NCI-H2081 (cell line): Measurements from ENCODE around the gene SPG7.
"Not testable (repeated sequence)": the region's sequence is repeated elsewhere in the genome, so short reads cannot be mapped to it uniquely, and the experiment has no call there.

Experiments used
- DNase-seq, 2 experiments: peaks; one replicate each; lab custom pipeline; 2025; lab: John Stamatoyannopoulos, UW

Gene SPG7

DNA sequence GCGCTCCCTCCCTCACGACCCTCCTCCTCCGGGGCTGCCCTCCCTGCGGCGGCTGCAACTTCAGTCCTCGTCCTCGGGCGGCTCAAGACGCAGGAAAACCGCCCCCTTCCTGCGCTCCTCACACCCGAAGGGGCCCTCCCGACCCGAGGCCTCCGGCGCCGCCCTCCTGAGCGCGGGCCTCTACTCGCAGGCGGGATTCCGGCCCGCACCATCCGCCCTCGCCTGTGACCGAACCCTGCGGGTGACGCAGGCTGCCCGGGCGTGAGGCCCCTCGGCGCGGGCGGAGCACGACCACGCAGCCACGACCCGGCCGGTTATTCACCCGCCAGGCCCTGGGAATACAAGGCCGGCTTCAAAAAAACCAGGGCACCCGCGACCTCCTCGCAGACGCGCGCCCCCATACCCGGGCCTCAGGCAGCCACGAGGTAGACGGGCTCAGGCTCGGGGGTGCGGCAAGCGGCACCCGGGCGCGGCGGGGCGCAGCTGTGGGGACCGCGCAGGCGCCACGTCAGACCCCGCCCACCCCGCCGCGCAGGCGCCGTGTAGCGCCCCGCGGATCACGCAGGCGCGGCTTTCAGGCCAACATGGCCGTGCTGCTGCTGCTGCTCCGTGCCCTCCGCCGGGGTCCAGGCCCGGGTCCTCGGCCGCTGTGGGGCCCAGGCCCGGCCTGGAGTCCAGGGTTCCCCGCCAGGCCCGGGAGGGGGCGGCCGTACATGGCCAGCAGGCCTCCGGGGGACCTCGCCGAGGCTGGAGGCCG is at the start of gene SPG7:
Gene SPG7 (plus strand): TSS at position 570 of the 757 bp plus-strand sequence. CDS start 15 bp downstream, at position 585.
- peak; percentile 70 to 79 for DNase-seq

DNA sequence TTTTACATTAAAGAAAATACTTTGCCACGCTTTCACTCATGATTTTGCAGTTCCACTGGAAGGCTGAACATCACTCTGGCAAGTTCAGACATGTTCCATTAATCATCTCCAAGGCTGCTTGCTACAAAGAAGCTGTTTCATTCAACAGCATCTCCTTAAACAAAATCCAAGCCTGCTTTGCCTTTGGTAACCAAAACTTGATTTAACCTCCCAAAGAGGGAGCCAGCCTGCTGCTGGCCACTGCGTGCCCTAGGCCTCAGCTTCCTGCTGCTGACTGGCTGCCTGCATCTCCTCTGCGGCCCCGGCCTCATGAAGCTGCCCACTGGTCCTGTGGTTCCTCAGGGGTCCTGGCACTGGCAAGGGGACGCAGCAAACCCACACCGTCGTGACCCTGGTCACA is 49.7 kb upstream of the SPG7 start:
- DNase-seq = no peak

DNA sequence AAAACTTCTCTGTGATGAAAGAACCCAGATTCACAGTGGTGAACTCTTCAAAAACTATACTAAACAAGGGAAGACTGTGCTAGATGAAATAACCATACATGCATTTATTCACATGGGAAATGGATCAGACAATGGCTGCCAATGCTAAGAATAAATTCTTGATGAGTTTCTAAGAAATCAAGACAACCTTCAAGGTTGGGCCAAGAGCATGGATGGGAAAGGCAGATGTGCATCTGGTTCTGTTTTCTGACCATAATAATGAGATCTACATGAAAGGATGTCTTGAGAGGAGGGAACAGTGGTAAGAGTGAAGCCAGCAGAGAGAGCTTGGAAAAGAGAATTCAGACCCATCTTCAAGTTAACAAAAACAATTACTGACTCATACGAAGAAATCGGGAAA is 49.2 kb upstream of the SPG7 start:
- DNase-seq = no peak

DNA sequence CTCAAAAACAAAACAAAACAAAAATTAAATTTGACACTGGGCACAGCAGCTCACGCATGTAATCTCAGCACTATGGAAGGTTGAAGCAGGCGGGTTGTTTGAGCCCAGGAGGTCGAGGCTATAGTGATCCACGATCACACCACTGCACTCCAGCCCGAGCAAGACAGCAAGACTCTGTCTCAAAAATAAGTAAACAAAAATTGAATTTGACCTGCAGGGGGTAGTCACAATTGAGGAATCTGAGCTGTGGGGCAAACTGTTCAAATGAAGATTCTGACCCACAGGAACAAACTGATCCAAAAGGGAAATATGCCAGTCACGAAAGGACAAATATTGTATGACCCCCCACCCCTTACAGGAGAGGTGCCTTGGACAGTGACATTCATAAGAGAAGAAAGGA is 47.6 kb upstream of the SPG7 start:
- no peak for DNase-seq

DNA sequence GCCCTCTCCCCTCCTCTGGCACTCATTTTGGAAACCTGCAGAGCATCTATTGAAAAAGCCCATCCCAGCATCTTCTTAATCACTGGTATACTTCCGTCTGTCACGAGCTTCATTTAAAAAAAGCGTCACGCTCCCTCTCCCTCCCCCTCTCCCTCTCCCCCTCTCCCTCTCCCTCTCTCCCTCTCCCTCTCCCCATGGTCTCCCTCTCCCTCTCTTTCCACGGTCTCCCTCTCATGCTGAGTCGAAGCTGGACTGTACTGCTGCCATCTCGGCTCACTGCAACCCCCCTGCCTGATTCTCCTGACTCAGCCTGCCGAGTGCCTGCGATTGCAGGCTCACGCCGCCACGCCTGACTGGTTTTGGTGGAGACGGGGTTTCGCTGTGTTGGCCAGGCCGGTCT is 46.3 kb upstream of the SPG7 start:
- DNase-seq = not testable (repeated sequence)

DNA sequence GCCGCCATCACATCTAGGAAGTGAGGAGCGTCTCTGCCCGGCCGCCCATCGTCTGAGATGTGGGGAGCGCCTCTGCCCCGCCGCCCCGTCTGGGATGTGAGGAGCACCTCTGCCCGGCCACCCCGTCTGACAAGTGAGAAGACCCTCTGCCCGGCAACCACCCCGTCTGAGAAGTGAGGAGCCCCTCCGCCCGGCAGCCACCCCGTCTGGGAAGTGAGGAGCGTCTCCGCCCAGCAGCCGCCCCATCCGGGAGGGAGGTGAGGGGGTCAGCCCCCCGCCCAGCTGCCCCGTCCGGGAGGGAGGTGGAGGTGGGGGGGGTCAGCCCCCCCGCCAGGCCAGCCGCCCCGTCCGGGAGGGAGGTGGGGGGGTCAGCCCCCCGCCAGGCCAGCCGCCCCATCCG is 45.6 kb upstream of the SPG7 start:
- DNase-seq = not testable (repeated sequence)

DNA sequence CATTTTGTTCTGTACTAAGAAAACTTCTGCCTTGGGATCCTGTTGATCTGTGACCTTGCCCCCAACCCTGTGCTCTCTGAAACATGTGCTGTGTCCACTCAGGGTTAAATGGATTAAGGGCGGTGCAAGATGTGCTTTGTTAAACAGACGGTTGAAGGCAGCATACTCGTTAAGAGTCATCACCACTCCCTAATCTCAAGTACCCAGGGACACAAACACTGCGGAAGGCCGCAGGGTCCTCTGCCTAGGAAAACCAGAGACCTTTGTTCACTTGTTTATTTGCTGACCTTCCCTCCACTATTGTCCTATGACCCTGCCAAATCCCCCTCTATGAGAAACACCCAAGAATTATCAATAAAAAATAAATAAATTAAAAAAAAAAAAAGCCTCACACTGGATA is 44.9 kb upstream of the SPG7 start:
- DNase-seq = not testable (repeated sequence)

DNA sequence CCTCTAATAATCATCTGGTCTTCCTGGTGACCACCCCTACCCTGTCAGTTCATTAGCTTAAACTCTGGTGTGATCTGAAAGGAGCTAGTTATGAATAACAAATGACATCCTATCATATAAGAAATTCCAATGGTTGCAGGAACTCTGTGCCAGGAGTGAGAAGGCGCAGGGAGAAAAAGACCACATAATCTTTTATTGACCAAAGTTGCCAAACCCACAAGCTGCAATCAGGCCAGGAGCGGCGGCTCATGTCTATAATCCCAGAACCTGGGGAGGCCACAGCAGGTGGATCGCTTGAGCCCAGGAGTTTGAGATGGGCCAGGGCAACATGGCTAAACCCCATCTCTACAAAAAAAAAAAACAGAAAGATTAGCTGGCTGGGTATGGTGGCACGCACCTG is 41.3 kb upstream of the SPG7 start:
- no peak for DNase-seq

DNA sequence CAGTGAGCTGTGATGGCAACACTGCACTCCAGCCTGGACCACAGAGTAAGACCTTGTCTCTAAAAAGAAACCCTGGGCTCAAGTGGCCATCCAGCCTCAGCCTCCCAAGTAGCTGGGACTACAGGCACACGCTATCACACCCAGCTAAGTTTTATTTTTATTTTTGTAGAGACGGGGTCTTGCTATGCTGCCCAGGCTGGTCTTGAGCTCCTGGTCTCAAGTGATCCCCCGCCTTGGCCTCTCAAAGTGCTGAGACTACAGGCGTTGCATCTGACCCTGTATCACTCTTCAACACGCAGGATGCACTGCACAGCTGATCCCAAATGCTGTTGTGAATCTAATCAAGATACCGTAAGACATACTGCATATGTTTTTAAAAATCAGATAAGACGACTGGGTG is 40.8 kb upstream of the SPG7 start:
- DNase-seq = no peak

DNA sequence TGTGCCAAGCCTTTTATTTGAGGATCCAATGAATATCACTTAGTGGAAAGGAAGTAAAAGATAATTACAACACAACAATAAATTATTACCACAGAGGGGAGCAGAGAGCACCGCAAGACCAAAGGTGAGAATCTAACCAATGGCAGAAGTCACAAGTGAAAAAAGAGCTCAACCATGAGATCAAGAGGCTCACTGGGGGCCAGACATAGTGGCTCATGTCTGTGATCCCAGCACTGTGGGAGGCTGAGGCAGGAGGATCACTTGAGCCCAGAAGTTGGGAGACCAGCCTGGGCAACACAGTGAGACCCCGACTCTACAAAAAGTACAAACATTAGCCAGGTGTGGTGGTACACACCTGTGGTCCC is 35.5 kb upstream of the SPG7 start:
- DNase-seq = no peak

DNA sequence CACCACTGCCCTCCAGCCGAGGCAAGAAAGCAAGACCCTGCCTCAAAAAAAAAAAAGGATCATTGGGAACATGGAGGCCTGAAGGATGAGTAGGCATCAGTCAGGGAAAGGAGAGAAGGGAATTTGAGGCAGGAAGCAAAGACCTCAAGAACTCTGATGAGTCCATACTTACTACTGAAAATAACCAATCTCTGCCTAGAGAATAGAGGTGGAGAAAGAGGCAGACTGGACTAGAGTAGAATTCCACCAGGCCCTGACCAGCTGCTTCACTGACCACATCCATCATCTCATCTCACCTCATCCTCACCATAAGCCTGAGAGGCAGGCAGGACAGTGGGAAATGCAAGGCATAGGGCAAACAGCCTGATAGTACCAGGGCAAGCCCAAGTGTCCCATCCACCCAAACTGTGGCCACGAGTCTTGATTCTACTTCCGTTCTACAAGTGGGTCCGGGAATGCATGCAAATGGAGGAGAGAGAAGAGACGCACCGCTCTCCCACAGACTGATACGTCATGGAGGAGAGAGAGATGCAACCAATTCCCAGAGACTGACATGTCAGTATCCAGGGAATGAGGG is 35.0 kb upstream of the SPG7 start:
- no peak for DNase-seq

DNA sequence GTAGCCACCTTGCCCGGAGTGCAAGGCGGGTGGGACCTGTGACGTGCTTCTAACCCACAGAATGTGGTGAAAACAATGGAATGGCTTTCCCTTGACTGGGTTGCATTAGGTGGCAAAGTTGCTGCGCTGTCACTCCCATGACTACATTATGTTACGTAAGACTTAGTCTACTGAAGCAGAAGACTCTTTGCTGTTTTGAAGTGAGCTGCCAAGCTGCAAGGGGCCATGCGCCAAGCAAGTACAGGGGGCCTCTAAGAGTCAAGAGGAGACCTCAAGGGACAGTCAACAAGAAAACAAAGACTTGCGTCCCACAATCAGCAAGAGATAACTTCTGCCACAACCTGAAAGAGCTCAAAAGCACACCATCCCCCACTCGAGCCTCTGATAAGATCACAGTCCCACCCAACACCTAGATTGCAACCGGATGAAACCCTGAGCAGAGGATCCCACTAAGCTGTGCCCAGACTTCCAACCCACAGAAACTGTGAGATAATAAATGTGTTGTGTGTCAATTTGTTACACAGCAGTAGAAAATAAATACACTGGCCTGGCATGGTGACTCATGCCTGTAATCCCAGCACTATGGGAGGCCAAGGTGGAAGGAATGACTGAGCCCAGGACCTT is 34.3 kb upstream of the SPG7 start:
- DNase-seq = no peak

DNA sequence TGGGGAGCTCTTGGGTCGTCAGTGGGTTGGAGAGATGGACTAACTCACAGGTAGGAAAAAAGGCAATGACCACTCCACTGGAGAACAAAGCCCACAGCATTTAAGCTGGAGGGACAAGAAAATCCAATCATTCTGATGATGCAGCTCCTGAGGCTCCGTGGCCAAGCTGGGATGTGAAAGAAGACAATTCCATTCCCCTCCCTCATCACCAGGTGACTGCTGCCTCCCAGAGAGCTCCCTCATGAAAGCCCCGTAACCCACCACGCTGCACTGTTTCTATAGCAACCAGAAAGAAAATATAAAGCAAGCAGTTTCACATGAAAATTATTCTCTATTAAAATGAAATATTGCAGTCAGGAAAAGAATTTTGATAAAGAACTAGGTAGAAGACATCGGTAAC is 33.1 kb upstream of the SPG7 start:
- no peak for DNase-seq

DNA sequence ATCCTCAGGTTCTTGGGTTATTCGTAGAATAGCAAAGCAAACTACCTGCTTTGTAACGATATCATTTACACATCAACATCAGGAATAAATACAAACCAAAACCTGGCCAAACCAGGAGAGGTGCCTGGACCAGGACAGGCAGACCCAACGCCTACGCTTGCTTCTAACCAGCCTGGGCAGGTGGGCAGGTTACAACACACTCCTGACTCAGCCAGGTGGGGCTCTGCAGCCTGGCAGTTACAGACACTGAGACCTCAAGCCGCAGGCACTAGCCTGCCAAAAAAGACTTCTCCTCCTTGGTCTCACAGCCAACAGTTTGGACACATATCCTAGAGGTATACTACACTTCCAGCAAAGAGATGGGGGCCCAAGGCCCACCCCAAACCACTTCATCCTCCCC is 31.8 kb upstream of the SPG7 start:
- no peak for DNase-seq

DNA sequence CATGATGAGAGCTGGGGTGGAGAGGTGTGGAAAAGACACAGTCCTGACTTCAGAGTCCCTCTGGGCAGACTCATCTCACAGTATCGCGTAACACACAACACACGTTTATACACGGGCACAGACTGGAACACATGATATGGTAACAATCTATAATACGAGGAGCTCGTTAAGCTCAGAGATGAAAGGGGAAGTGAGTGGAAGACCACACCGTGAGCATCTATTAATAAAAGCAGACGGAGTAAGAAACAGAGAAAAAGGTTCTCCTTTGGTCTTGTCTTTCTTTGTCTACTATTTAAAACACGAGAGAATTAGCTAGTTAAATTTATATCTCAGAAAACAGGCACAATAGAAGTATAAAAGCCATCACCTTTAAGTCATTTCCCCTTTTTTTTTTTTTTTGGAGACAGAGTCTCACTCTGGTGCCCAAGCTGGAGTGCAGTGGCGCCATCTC is 31.4 kb upstream of the SPG7 start:
- no peak for DNase-seq

DNA sequence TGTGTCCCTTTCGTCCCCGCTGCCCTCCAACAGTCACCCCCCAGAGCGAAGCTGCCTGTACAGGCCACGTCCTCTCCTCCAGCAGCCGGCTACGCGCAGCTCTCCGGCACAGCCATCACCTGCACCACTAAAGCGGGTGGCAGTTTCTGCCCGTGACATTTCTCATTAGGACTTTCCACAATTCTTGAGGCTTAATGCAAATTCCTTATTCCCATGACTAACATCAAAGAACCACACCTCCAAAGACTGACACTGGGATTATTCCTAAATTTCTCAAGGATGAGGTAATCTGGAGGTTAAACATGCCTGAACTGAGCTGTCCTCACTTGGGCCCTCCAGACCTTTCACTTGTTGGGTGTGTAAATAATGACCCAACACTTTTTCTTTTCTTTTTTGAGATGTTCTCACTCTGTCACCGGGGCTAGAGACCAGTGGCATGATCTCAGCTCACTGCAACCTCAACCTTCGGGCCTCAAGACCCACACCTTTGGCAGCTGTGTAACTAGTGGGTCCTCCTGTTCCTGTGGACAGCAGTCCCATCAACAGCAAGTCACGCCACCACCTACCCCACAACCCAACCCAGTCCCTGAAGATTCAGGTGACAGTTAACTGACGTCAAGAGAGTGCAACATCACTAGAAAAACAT is 29.5 kb upstream of the SPG7 start:
- no peak for DNase-seq

DNA sequence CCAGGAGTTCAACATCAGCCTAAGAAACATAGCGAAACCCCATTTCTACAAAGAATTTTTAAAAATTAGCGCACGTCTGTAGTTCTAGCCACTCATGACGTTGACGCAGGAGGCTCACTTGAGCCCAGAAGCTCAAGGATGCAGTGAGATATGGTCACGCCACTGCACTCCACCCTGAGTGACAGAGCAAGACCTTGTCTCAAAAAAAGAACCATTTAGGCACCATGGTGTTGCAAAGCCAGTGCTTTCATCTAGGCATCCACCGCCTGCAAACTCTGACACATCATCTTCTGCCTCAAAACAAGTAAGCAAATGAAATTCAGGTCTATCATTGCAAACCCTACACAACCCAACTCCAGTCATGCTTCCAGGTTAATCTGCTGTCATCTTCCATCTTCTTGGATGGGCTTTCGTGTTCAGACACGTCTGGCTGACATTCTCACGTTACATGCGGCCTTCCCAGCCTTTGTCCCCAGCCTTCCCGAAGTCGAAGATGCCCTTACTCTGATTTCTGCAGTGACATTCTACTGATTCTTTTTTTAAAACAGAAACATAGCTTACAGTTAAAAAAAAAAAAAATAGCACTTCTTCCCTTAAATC is 26.7 kb upstream of the SPG7 start:
- no peak for DNase-seq

DNA sequence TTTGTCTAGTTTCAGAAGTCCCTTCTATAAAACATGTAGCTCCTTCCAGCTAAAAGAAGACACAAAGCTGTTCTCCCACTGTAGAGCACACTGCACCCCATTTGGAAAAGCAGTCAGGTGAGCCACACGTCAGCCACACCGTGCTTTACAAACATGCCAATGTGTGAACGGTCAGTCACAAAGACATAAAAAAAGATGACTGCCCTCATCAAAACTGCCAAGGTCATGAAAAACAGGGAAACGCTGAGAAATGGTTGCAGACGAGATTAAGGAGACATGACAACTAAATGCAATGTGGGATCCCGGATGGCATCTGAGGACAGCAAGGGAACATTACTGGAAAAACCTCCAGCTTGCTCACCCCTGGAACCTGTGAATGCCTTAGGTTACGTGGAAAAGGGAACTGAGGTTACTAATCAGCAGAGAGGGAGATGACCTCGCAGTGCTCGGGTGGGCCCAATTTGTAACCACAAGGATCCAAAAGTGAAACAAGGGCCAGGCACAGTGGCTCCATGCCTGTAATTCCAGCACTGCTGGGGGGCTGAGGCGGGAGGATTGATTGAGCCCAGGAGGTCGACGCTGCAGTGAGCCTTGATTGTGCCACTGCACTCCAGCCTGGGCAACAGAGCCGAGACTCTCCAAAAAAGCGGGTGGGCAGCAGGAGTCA is 25.9 kb upstream of the SPG7 start:
- no peak for DNase-seq

DNA sequence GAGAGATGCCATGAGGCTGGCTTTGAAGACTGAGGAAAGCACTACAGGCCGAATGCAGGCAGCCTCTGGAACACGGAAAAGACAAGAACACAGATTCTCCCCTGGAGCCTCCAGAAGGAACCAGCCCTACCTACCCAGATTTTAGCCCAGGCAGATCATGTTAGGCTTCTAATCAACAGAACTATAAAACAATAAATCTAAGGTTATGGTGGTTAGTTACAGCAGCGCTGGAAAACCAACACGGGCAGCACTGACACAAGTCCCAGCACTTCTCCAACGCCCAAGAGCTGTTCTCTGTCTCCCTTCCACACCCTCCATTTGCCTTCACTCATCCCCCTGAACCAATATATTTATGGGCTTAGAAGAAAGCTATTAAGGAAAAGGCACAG is 25.4 kb upstream of the SPG7 start:
- DNase-seq = no peak

DNA sequence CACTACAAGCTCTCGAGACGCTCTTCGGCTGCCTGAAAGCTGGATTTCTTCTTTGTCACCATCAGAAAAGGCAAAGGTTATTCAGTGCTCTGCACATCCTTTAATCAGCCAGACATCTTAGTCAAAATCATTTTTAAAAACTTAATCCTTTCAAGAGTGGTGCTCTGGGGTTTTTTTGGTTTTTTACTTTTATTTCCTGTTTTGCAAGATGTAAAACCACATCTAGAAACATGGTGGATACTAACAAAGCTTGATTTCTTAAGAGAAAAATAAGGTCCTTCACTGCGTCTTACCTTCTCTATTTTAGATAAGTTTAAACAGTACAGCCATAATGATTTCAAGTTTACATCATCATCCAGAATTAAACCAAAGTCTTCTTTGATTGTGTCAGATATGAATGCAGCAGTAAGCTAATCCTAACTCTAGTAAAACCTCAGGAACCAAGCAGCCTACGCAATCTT is 24.1 kb upstream of the SPG7 start:
- DNase-seq = no peak

DNA sequence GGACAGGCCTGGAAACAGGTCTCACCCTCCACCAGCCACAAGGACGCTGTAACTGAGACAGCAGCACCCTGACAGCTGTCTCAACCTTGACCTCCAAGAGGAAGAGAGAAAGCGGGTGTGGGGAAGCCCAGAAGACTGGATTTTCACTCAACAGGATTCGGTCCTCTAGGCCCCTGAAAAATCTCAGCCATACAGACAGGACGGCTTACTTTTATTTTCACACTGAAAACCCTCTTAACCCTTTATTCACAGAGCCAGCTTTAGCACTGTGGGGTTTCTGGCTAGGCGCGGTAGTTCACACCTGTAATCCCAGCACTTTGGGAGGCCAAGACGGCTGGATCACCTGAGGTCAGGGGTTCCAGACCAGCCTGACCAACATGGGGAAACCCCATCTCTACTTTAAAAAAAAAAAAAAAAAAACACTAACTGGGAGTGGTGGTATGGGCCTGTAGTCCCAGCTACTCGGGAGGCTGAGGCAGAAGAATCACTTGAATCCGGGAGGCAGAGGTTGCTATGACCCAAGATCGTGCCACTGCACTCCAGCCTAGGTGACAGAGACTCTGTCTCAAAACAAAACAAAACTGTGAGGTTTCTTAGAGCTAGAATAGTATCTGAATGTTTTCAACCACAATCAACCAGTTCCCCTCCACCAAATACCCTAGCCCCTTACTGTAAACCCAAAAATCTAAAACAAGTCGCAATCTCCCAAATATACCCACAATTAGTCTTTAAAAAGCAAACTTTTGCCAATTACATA is 23.1 kb upstream of the SPG7 start:
- no peak for DNase-seq
